HuH-7 (cell line): Measurements from ENCODE around the gene GAS6.

Source experiments
- DNase-seq: peaks from one replicate; pipeline ENCODE4 v3.0.0; 2011; ENCODE audit warnings: low spot score

The GAS6 gene

DNA sequence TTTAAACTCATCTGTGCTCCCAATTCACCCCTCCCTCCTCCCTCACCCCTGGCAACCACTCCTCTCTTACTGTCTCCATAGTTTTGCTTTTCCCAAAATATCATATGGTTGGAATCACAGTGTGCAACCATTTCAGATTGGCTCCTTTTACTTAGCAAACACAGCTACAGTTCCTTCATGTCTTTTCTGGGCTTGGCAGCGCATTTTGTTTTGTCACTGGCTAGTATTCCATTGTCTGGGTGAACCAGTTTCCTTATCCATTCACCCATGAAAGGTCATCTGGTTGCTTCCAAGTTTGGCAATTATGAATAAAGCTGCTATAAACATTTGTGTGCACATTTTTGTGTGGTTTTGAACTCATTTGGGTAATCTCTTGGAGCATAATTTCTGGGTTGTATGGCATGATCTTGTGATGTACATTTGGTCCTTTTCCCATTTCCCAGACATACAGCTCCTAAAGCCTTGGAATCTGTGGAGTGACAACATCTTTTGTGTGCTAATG, 23.9 kb upstream of the GAS6 start:
- no peak for DNase-seq

DNA sequence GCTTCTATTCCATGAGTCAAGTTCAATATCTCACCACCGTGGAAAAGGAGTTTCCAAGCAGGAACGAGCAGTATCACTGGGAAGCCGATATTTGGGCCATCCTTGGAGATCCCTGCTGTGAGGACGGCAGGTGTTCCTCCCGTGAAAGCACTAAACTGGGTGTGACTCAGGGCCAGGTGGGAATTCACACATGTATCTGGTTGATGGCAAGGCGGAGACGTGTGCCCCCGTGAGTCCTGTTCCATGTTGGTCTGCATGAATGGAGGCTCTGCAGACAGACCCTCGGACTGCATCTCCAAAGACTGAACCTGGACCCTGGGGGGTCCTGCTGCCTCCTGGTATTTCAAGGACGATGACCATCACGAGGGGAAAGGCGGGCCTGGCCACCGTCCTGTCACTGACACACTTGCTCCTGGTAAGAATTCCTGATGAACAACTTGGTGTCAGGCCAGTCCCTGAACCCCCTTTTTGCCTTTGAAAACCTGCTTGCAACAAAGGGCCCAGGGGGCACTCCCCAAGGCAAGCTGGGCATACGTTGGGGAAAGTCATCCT, 22.8 kb upstream of the GAS6 start:
- DNase-seq = no peak

DNA sequence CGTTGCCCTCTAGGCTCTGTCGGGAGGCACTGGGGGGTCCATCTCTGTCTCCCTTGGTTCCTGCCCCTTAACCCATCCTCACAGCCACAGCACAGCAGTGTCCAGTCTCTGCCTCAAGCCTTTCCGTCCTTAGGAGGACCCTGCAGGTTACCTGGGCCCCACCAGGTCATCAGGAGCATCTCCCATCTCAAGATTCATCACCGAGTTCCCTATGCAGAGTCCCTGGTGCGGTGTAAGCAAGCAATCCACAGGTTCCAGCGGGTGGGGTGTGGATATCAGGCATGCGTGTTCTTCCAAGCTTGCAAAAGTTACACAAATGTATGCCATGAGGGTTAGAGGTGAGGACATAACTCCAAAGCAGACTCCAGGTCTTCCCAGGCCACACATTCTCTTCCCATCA, 20.9 kb upstream of the GAS6 start:
- DNase-seq = no peak

DNA sequence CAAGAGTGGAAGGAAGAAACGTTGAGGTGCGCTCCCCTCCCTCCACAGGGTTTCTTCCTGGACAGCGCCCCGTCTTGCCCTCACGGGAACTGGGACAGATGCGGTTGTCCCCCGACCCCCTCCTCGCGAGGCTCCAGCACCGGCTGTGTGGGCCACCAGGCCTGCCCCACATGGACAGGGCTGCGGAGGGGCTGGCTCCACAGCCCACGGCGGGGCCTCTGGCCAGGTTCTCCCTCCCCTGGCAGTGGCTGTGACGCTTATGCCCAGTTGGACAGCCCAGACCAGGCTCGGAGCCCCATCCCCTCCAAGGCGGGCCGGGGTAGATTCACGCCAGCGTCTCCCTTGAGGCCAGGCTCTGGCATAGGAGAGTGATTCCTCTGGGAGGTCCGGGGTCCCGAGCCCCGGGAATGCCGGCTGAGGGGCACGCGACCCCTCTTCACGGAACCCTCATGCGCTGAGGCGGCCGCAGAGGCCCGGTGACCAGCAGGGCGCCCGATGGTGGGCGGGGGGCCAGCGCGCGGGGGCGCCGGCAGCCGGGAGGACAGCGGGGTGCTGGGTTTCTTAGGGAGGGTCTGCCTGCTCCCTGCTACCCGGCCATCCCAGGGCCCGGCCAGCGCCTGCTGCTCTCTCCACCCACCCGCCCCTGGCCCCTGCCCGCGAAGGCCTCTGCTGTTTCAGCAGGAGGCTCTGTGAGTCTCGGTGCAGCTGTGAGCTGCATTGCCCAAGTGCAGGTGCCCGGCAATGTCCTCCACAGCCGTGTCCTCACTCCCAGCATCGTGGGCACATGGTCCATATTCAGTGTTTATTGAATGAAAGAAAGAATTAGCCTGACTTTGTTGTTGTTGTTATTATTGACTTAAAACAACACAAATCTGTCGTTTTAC, 20.3 kb upstream of the GAS6 start:
- no peak for DNase-seq

DNA sequence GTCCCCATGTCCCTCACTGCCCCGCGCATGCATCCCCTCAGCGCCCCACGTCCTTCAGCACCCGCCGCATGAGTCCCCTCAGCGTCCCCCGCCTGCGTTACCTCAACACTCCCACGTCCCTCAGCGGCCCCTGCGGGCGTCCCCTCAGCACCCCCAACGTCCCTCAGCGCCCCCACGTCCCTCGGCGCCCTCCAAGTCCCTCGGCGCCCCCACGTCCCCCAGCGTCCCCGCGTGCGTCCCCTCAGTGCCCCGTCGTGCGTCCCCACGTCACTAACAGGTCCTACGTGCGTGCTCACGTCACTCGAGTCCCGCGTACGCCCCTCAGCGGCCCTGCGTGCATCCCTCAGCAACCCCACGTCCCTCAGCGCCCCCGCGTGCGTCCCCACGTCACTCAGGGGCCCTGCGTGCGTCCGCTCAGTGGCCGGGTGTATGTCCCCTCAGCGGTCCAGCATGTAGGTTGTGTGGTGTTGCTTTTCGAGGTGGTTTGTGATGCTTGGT, 19.5 kb upstream of the GAS6 start:
- no peak for DNase-seq

DNA sequence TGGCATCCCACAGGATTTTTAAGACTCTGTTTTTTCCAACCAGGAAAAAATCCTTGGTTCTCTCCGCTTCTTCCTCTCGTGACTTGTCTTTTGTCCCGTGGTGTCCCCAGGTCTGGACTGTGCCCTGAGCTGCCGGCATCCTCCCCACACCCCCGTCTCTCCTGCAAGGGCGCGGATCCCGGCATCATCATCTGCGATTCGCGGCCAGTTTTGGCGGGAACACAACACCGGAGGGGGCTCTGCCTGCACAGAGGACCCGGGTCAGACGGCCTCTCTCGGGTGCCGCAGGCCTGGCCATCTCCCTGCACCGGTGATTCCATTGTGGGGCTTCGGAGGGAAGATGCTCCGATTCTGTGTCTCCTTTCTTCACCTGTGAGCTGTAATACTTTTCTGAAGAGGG, 18.8 kb upstream of the GAS6 start:
- DNase-seq = no peak

DNA sequence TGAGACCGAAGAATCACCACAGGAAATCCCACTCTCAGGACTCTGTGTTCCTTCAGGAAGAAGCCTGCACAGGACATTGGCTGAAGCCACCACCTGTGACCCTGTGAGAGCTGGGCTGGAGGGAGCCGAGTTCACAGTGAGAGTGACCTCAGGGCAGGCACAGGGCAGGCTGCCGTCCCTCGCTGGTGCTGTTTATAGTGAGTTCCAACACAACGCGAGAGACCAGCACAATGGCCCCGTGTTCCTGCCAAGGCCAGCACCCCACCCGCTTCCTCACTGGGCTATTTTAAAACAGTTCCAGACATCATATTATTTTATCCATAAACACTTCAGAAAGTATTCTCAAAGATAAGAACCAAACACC, 18.4 kb upstream of the GAS6 start:
- DNase-seq = no peak

DNA sequence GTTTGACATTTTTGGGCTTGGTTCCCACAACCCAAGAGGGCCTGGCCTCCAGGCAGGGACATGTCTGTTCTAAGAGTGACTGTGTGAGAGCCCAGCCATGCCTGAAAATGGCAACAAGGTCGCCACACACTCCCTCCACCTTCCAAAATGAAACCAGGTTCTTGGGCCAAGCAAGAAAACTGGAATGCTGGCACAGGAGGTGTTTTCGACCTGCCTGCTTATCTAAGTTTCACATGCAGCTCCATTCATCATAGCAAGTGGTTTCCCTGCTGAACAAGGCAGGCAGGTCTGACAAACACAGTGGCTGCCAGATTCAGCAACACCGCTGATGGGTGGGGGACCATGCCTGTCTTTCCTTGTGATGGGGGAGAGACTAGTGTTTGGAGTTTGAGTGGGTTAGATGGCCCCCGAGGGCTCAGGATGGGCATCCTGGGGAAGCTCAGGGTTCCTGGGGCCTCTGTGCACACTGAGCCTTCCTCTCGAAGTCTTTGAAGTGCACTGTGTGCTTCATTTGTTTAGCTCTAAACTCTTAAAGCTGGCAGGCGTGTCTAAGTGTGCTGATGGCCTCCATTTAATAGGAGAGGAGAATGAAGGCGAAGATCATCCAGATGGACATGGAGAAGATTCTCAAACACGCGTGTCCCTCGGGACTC, 17.9 kb upstream of the GAS6 start:
- DNase-seq = no peak

DNA sequence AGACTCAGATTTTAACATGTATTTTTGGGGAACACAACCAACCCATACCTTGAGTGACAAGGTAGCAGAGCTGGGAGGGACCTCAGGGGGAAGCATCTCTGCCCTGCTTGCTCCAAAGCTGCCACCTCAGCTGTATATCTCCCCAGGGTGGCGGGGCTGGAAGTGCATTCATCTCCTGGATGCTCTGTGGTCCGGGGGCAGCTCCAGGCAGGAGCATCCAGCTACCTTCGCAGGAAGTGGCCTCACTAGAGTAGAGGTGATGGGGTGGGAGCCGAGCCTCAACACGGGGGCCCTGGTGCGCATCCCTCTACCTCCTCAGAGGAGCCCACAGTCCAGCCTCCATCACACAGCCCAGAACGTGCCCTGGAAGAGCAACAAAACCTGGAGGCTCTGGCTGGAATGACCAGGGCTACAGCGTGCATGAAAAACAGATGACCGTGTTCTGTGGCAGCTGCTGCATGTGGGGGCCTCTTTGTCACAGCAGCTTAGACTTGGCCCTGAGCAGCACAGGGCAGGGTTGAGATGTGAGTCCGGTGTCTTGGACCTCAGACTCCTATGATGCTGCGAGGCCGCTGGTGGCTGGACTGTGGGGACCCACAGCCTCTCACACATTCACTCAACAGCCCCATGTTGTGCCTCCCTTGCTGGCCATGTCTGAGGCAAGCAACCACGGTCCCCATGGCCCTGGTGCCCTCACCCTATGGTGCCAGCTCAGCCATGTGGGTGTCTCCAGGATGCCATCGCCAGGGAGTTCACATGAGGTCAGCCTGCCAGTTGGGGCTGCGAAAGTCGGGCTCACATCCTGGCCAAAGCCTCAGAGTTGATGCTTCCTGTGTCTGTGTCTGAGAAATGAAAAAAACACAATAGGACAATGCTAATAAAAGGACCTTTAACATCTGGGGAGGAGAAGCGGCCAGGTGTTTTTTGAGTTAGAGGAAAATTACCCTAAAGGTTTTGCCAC, 17.1 kb upstream of the GAS6 start:
- no peak for DNase-seq

DNA sequence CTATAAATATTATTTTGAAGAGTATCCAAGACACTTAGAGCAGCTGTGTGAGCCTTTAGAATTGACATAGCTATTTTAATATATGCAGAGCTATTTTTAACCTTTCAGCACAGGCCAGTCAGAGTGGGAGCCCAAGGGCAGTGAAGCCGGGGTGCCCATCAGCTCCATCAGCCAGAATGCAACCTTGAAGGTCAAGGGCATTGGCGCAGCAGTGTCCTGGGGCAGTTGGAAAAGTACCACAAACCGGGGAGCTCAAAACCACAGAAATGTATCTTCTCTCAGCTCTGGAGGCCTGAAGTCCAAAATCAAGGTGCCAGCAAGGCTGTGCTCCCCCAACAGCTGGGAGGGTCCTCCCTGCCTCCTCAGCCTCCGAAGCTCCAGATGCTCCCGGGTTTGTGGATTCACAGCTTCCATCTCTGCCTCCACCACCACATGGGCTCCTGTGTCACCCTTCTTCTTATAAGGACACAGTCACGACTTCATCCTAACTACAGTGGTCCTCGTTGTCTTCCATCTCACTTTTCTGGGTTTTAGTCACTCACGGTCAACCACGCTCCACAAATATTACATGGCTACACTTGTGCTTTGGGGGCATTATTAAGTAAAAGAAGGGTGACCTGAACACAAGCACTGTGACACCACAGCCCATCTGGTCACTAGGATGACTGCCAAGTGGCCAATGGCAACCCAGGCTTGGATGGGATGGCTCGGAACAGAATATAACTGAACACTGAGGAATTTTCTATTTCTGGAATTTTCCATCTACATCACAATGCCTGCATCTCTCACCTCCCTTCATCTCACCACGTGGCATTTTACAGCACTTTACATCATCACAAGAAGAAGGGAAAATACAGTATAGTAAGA, 15.9 kb upstream of the GAS6 start:
- no peak for DNase-seq

DNA sequence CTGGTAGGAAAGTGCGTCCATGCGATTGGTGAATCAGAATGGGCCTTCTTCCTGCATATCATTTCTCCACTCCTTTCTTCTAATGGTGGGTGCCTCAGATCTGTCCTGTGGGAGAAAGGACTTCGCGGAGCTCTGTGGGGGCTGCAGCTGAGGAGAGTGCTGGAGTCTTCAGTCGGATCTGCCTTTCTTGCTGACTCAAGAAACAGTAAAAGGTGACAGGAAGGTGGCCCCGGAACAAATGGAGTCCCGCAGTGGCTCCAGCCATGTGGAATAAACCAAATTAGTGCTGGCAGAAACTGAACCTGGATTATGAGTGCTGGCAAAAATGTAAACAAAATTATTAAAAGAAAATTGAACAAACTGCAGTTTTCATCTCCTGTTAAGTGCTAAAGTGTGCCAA, 15.1 kb upstream of the GAS6 start:
- no peak for DNase-seq

DNA sequence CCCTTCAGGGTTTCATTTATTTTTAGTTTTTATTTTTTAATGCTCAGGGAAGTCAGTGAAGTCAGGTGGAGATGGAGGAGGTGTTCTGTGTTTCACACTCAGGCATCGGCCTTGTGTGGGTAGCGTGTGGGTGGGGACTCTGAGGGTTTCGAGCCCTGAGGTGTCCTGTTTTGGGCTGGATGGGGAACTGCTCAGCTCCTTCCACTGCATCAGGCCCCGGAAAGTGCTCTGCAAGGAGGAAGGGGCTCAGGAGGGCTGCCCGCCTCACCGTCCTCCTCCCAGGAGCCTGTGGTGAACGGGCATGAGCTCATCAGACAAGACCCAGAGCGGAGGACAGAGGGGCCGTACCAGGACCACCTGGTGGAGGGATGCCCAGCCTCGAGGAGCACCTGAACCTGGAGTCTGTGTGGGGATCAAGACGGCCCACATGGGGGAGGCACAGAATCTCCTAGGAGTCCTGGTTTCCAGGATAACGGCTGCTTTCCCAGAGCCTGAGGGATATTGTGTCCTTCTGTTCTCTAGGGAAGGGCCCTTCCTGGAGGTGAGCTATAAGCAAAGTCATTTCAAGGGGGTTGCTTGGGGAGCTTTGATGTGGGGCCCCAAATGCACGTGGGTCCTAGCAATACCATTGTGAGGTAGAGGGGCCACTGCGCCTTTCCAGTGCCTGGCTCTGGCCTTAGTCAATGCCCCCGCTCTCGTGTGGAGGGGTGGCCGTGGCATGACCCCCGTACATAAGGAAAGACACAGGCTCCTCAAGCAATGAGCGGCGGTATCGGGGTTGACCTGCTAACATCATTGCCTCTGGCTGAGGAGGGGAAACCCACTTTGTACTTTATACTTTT, 13.5 kb upstream of the GAS6 start:
- no peak for DNase-seq

DNA sequence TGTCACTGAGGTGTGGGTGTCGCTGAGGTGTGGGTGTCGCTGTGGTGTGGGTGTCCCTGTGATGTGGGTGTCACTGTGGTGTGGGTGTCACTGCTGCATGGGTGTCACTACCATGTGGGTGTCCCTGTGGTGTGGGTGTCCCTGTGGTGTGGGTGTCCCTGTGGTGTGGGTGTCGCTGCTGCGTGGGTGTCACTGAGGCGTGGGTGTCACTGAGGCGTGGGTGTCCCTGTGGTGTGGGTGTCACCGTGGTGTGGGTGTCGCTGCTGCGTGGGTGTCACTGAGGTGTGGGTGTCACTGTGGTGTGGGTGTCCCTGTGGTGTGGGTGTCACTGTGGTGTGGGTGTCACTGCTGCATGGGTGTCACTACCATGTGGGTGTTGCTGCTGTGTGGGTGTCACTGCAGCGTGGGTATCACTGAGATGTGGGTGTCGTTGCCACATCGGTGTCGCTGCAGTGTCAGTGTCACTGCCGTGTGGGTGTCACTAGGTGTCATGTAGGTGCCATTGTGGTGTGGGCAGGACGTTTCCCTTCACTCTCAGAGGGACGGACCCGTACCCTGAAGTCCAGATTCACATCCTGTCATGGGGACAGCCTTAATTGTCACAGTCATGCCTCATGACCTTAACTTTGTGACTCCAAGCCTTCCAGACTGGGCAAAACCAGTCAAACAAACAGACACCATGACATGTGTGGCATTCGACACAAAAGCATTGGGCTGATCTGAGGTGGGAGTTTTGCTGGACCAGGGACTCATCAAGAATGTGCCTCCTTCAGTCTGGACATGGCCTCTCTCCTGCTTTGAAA, 12.7 kb upstream of the GAS6 start:
- no peak for DNase-seq

DNA sequence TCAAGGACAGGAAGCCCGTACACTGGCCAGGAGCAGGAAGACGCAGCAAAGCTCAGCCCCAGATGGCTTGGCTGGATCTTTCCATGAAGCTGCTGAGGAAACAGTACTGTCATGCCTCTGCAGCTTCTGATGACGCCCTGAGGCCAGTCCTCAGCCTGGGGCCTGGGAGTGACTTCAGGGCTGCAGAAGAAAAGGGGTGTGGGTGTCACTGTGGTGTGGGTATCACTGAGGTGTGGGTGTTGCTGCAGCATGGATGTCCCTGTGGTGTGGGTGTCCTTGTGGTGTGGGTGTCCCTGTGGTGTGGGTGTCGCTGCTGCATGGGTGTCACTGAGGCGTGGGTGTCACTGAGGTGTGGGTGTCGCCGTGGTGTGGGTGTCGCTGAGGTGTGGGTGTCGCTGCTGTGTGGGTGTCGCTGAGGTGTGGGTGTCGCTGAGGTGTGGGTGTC, 12.0 kb upstream of the GAS6 start:
- DNase-seq = no peak

DNA sequence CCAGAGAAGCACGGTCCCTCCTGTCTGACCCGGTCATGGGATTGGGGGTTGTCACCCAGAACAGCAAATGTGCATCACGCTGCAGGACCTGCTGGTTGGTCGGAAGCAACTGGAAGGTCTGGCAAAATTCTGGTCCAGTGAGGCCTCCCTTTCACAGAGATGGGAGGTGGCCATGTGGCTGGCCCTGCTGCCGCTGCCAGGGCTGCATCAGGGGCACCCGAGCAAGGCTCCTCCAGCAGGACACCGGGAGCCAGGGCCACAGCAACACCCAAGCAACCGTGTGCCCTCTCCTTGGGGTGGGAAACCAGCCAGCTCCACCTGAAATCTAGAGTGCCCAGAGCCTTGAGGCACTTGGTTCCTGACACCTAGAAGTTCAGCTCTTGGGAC, 11.5 kb upstream of the GAS6 start:
- DNase-seq = no peak

DNA sequence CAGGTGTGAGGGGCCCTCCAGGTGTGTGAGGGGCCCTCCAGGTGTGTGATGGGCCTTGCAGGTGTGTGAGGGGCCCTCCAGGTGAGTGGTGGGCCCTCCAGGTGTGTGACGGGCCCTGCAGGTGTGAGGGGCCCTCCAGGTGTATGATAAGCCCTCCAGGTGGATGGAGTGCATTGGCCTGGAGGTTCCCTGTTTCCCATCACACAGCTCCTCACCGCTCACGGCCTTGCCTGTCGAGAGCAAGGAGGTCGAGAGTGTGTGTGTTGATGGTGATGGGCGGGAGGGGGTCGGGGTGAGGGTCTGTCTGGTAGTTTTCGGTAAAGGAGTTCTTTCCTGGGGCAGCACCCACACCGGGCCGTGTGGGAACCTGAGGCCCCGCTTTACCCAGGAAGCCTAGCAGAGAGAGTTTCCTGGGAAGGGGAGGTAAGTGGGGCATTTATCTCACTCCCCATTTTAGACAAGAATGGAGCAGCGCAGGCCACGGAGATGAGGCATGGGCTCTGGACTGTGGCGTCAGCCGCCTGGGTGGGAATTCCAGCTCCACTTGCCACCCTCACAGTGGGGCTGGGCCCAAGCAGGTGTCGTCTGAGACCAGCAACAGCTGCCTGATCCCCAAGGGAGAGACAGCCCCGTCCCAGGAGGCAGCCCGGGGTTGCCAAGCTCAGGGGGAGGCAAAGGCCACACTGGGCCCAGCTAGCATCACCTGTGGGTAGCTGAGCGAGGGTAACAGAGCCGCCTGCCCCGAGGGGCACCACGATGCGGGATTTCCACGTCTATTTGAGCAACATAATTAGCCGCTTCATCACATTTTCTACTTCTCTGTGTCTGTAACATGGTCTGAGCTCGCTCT, 10.9 kb upstream of the GAS6 start:
- no peak for DNase-seq

DNA sequence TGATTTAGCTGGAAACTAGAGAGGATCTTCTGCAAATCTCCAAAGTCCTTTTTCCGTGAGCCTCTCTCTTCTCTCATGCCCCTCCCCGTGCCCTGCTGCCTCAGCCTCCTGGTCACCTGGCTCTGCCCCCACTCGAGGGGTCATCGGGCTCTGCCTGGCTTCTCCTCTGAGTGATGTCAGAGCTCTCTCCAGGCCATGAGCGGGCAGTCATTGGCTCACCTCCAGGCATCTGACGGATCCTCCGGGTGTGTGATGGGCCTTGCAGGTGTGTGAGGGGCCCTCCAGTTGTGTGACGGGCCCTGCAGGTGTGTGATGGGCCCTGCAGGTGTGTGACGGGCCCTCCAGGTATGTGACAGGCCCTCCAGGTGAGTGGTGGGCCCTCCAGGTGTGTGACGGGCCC, 10.3 kb upstream of the GAS6 start:
- no peak for DNase-seq

DNA sequence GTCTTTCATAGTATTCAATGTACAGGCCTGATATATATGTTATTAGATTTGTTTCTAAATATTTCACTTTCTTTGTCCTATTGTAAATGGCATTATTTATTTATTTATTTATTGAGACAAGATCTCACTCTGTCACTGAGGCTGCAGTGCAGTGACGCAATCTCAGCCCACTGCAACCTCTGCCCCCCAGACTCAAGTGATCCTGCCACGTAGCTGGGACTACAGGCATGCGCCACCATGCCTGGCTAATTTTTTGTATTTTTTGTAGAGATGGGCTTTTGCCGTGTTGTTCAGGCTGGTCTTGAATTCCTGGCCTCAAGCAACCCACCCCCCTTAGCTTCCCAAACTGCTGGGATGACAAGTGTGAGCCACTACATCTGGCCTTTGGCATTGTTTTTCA, 5.4 kb upstream of the GAS6 start:
- no peak for DNase-seq
